RPMI7951 (cell line): ENCODE data around the gene PLCB1. TPM values are rescaled to one million over a fixed set of nuclear protein-coding genes. Genes with fewer than 3 reads are reported as not detected.
"Not testable (repeated sequence)": the region's sequence is repeated elsewhere in the genome, so short reads cannot be mapped to it uniquely, and the experiment has no call there.

Source experiments
- DNase-seq: peaks from one replicate; pipeline ENCODE4 v3.0.0-alpha.2; 2012; ENCODE audit warnings: low read depth
- total RNA-seq: library from RNA; depleted of rRNA; stranded (reverse); fragments of >200 nt; shearing (Covaris generic); gene quantifications from 2 replicates; pipeline ENCODE4 v1.2.3, GENCODE V29; 2014; rRNA removed

Gene PLCB1
- total RNA-seq = 18.1 and 28.4 TPM in 2 replicates

DNA sequence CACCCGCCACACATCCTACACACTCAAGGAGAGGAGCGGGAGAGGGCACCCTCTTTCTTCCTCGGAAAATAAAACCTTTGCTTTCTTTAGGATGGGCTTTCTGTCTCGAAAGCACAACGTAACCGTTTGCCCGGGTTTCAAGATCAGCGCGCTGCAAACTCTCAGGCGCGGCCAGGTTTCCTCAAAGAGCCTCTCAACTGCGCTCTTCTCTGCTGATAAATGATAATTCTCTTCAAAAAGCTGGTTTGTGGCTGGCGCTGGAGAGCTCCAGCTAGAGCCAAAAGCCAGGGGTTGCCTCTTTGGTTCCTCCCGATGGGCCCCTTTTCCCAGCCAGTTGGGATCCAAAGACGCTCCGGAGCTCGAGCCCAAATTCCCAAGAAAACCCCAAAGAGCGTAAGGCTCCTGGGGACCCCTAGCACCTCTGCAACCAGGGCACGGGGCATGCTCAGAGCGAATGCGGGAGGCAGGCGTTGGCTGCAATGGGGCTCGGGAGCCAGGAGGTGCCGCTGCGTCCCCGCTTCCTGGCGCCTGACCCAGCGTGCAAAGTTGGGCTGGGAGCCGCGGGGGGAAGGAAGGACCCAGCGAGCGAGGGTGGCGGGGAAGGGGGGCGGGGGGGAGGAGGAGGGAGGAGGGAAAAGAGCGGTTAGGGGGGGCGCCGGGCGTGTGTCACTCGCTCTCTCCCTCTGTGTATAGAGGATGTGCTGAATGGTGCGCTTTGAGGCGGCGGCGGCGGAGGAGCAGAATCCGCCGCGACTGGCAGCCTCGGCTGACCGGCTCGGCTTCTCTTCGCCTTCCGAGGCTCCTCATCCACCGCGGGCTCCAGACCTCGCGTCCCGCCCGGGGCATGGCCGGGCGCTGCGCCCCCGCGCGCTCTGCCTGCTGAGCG lies at the start of gene PLCB1:
PLCB1 (plus strand) TSS at position 669 of the 886 bp plus-strand sequence. CDS start 386 bp downstream, outside the sequence.
- peak; percentile 80 for DNase-seq

- no peak for DNase-seq
Observed at GRCh38 chr20:8082989-8083388, 49.1 kb upstream of the PLCB1 start.

DNA sequence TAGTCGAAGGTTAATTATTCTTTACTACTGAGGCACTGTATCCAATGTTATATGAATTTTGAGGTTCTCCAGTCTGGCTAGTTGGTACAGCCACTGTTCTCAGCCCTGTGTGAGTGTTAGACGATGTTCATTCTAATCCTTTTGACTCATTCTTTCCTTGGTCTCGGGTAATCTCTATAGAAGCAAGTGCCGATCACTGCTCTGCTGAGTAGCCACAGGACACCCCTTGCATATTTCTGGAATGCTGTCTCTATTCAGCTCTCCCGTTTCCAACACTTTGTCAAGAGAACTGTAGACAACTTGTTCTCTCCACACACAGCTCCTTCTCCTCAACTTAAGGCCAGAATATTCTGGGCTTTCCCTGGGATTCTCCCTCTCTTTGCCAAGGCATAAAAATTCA lies 42.4 kb upstream of the PLCB1 start:
- peak; percentile 6 for DNase-seq

DNA sequence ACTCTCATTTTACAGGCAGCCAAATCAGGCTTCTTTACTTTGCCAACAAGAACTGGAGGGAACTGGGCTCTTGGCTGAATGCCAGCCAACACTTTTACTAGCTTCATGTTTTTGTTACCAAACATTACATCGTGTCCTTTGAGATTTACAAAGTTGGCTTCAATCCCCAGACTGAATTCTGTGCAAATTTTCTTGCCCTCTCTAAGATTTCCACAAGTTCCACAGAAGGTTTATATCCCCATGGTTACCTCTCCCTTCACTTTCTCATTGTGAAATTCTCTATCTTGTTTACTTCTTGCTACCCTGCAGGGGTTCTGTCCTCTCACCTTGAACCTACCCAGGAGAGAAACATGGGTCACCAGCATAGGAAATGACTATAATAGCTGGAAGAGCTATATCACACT lies 37.6 kb upstream of the PLCB1 start:
- no peak for DNase-seq

DNA sequence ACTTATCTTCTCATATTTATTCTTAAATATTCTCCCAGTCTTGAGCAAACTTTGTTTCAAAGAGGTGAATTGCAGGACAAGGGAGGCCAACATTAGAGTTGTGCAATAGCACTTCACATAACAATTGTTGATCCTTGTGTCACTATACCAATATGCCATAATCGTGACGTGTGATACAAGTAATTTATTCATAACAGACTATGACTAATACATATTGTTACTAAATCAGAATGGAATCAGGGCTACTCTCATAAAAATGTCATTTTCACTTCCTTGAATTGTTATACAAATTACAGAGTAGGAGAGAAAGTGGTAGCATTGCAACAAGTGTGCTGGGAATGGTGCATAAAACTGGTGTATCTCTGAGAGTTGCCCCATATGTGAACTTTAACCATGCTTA lies 37.2 kb upstream of the PLCB1 start:
- DNase-seq = no peak

DNA sequence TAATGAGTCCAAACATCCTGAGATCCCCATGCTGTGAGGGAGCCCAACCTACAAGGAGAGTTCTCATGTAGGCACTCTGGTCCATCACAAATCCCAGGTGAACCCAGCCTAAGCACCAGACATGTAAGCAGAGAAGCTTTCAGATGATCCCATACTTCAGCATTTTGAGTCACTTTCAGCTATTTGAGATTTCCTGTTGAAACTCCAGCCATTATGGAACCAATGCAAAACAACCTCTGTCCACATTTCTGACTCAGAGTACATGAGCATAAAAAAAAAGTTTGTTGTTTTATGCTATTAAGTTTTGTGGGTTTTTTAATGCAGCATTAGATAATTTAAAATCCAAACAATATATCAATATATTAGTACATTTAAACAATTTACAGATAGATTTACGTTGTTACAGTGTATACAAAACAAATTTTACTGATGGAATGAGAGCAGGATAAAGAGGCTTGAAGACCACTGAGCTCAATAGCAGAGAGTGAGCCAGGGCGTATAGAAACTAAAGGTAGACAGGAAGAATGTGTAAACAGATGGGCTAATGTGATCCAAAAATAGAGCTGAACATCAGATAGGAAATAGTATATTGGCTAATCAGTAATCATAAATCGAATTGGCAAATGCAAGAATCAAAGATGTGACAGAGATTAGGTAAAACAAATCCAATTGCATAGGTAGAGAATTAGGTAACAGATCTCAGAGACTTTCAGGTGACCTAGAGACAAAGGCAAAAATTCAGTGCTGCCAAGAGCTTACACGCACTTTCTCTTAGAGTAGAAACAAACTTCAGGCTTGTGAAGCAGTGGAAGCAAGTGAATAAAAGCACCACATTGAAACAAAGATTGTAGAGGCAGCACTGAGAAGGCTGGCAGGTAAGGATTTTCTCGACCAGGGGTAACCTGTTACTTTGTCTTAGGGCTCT lies 36.2 kb upstream of the PLCB1 start:
- no peak for DNase-seq

DNA sequence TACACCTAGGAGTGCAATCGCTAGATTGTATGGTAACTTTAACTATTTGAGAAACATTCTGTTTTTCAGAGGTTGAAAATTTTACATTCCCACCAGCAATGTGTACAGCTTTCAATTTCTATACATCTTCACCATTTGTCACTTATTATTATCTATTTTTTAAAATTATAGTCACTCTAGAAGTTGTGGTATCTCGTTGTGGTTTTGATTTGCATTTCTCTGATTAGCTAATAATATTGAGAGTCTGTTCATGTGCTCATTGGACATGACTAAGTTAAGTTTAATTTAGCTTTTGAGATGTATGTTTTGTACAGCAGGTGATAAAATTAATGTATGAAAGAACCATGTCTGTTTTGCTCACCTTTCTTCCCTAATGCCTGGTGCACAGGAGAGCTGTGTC lies 34.8 kb upstream of the PLCB1 start:
- DNase-seq = no peak

DNA sequence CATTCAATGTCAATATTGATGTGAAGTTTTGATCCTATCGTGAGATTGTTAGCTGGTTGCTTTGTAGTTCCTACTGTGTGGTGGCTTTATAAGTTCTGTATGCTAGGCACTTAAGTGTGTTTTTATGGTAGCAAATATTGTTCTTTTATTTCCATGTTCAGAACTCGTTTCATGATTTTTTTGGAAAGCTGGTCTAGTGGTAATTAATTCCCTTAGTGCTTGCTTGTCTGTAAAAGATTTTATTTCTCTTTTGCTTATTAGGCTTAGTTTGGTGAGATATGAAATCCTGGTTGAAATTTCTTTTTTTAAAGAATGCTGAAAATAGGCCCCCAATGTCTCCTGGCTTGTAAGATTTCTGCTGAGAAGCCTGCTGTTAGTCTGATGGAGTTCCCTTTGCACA lies 27.8 kb upstream of the PLCB1 start:
- no peak for DNase-seq

DNA sequence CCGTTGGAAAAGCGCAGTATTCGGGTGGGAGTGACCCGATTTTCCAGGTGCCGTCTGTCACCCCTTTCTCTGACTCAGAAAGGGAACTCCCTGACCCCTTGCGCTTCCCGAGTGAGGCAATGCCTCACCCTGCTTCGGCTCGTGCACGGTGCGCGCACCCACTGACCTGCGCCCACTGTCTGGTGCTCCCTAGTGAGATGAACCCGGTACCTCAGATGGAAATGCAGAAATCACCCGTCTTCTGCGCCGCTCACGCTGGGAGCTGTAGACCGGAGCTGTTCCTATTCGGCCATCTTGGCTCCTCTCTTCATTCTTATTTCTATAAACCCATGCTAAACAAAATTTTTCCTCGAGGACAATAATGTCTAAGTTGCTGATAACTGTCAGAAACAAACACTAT lies 17.5 kb upstream of the PLCB1 start:
- not testable (repeated sequence) for DNase-seq

- no peak for DNase-seq
Observed at GRCh38 chr20:8115436-8115835, 16.6 kb upstream of the PLCB1 start.

DNA sequence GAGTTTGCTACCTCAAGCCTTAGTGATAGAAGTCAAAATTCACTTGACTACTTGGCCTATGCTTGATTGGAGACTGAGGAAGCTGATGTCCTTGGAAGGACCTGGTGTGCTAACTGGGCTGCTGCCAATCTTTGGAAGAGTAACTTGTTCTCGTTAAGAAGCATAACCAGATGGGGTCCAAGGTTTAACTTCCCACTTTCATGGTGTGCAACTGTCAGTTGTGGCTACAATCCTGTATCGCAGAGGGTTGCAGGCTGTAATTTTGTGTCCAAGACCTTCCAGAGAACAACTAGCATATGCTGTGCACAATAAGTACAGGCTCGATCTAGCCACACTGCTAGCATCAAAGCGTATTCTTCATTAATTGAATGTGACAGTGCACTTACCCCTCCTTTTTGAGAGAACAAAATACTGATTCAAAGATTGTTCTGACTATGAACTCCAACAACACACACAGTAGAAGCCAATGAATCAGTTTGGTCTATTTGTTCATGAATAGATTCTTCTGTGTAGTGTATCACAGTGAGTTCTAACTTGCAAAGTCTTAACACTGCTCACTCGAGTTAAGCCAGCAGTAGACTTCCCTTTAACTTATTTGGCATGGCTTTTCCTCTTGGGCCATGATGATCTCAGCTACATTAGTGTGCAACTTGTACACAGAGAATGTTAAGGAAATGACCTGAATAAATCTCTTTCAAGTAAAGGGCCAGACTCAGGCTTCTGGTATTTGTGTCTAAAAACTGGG lies 15.8 kb upstream of the PLCB1 start:
- DNase-seq = peak; percentile 48

DNA sequence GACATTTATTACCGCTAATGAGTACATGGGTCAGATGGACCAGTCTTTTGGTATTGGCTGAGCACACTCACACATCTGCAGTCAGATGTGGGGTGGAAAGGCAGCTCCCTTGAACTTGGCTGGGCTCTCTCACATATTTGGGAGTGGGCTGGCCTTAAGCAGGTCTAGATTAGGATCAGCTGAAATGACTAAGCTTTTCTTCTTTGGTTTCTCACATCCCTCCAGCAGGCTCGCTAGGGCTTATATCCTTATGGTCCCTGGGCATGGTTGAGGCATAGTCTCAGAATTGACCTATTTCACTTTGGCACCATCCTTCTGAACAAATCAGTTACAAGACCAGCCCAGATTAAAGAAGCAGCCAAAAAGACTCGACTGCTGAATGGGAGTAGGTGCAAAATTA lies 14.4 kb upstream of the PLCB1 start:
- DNase-seq = no peak

DNA sequence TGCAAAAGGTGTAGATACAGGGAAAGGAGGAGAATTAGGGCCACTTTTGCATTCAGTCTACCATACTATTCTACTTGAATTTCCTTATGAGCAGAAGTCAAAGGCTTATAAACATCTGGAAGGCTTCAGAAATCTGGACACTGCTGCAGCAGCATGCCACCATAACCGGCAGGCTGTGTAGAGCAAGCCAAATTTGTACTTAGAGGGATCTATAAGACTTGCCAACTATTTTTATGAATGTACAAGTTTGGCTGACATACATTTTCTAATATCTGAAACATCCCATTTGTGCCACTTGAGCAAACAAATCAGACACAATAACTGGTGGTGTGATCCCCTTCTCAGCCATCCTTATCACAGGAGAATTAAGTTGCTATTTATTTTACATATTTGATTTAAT lies 14.0 kb upstream of the PLCB1 start:
- no peak for DNase-seq

- DNase-seq = no peak
Observed at GRCh38 chr20:8118760-8119159, 13.3 kb upstream of the PLCB1 start.

DNA sequence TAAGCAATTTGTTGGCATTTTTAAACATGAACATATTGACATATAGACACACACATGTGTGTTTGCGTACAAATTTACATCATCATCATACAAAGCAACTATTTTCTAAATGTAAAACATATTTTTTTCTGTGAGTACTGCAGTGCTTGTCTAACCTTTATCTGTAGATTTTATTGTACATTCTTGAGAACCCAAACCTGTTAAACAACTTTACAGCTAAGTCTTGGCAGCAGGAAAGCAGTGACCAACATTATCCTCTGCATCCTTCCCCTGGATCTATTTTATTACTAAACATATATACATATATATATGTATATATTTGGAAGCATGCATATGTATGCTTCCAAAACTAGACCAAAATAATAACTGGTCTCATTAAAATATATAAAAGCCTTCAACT lies 10.4 kb upstream of the PLCB1 start:
- no peak for DNase-seq

- DNase-seq = no peak
Observed at GRCh38 chr20:8124639-8125038, 7.4 kb upstream of the PLCB1 start.

- DNase-seq = no peak
Observed at GRCh38 chr20:8126181-8126580, 5.9 kb upstream of the PLCB1 start.

- no peak for DNase-seq
Observed at GRCh38 chr20:8126841-8127378, 5.2 kb upstream of the PLCB1 start.

DNA sequence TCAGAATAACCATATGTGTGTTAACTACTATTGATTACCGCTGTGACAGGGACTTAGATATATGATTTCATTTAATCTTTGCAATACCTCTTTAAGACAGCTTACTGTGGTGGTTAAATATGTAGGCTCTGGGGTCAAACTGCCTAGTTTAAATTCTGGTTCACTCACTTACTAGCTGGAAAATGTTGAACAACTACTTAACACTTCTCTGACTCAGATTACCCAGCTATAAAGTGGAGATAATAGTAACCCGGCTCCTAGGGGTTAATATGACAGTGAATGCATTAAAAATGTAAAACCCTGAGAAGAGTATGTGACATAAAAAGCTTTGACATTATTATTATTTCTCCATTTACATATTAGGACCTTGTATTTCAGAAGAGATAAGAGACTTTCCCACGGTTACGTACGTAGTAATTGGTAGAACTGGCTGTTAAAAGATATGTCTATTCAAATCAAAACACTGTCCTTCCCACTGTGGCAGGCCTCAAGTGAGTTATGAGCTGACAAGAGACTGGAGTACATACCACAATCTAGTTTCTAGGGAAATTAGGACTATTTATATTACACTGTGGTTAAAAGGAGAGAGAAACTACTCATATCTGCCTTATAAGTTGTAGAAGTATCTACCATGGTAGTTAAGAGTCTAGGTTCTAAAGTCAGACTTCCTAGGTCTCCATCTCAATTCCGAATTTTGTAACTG lies 4.4 kb upstream of the PLCB1 start:
- no peak for DNase-seq

DNA sequence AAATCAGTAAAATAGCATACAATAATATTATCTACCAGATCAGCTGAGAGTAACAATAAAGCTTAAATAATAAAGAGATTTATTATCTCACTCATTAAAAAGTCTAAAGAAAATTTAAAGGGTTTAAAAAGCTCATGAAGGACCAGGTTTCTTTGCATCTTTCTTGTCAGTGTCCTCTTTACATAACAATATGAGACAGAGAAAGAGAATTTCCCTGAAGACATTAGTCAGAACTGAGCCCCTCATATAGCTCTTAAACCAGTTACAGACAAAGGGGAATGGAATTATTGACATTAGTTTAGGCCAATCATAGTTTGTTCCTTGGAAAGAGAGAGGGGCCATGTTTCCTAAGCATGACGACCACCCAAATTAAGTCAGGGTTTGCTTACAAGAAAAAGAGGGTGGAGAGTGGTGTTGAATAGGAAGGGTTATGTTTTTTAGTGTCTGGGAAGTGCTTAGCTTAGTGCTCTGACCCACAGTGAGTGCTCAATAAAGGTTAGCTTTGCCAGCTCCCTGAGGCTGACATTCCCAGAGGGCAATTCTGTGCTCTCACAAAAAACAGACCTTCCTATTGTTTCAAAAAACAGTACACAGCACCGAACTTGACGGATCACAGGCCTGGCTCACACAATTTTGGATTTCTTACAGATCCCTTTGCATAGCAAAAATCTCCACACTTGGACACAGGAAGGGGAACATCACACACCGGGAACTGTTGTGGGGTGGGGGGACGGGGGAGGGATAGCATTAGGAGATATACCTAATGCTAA lies 3.6 kb upstream of the PLCB1 start:
- DNase-seq = no peak
